HepG2 (cell line): ENCODE results near the gene ABTB2. TPM values are rescaled to one million over a fixed set of nuclear protein-coding genes. Genes with fewer than 3 reads are reported as not detected.

Experiments used
- ATAC-seq: fragments of 200-7000 bp; cut with Tn5 transposase; 3 replicates; pipeline ENCODE4 v1.9.1; 2020; ENCODE audit warnings: mild to moderate bottlenecking, moderate library complexity
- BruUV-seq: library from RNA; stranded (reverse); fragments of 400-500 nt; replicated peaks from 2 replicates; lab custom pipeline; 2021; lab: Mats Ljungman, UMichigan
- CTCF ChIA-PET: fragments of 300-600 bp; formaldehyde crosslinking; extraction: SDS; loops from one replicate; lab custom pipeline; 2021; ENCODE audit warnings: low total read pairs, inconsistent platforms, low intra/inter-chr PET ratio; lab: Yijun Ruan, JAX
- POLR2A ChIA-PET: fragments of 350-600 bp; sonication (Branson Sonifier 250); formaldehyde crosslinking; loops from one replicate; lab custom pipeline; 2020; ENCODE audit warnings: antibody characterized with exemption, inconsistent platforms; lab: Yijun Ruan, JAX
- DNase-seq: peaks from one replicate; pipeline ENCODE4 v3.0.0-alpha.2; 2015; ENCODE audit warnings: low spot score
- FAIRE-seq: peaks from 3 replicates; lab custom pipeline; 2011; peaks lifted over from hg19 to GRCh38; lab: Jason Lieb, UNC
- H2AFZ ChIP-seq: one replicate; pipeline ENCODE4 v1.6.1; 2011; ENCODE audit warnings: low read length, inconsistent platforms
- H3K27ac ChIP-seq: fragments of 300-600 bp; 3 replicates; pipeline ENCODE4 v1.8.0; 2011; ENCODE audit warnings: mixed run types, mild to moderate bottlenecking, mixed read lengths, low read length, inconsistent platforms; ENCODE audit not compliant: insufficient read depth; ENCODE audit errors: extremely low read length
- H3K27me3 ChIP-seq, 2 experiments: fragments of 200-600 bp in 1 of 2; 2 replicates in 1 of 2; 3 replicates in 1 of 2; pipeline versions ENCODE4 v1.6.0 to v1.8.0; 2011; ENCODE audit warnings: low read length in 2 of 2, mild to moderate bottlenecking in 2 of 2, moderate library complexity in 2 of 2, inconsistent platforms in 1 of 2; ENCODE audit not compliant: insufficient read depth in 2 of 2, control insufficient read depth in 1 of 2
- H3K36me3 ChIP-seq, 2 experiments: fragments of 200-600 bp in 1 of 2; replicated peaks in 1 of 2; 2 replicates in 1 of 2; 3 replicates in 1 of 2; pipeline versions ENCODE4 v1.5.1 to v1.8.0; 2011; ENCODE audit warnings: low read length in 2 of 2, inconsistent platforms in 1 of 2; ENCODE audit not compliant: insufficient read depth in 2 of 2, control insufficient read depth in 1 of 2
- H3K4me1 ChIP-seq: 2 replicates; pipeline ENCODE4 v1.5.1; 2012; ENCODE audit warnings: low read length, inconsistent platforms; ENCODE audit not compliant: insufficient read depth
- H3K4me2 ChIP-seq: 2 replicates; pipeline ENCODE4 v1.6.0; 2011; ENCODE audit warnings: low read depth, low read length, inconsistent platforms
- H3K4me3 ChIP-seq, 3 experiments: fragments of 200-600 bp in 1 of 3; sonication (generic), shearing (Covaris generic) in 1 of 3; replicated peaks in 1 of 3; 2 replicates each; pipeline ENCODE4 v1.5.1; 2011 to 2016; ENCODE audit warnings: low read length in 3 of 3, inconsistent platforms in 2 of 3, low read depth in 2 of 3, mild to moderate bottlenecking in 2 of 3, control low read depth in 1 of 3, mixed read lengths in 1 of 3; ENCODE audit not compliant: insufficient read depth in 1 of 3
- H3K79me2 ChIP-seq: one replicate; pipeline ENCODE4 v1.6.1; 2011; ENCODE audit warnings: low read length, inconsistent platforms; ENCODE audit not compliant: insufficient read depth
- H3K9ac ChIP-seq: 2 replicates; pipeline ENCODE4 v1.6.0; 2011; ENCODE audit warnings: mild to moderate bottlenecking, low read depth, low read length, inconsistent platforms; ENCODE audit not compliant: insufficient read depth
- H3K9me3 ChIP-seq: 2 replicates; pipeline ENCODE4 v1.5.1; 2012; ENCODE audit warnings: mild to moderate bottlenecking, low read length
- H4K20me1 ChIP-seq: 2 replicates; pipeline ENCODE4 v1.6.0; 2011; ENCODE audit warnings: inconsistent platforms, mild to moderate bottlenecking, low read length, moderate library complexity; ENCODE audit not compliant: insufficient read depth
- FOXM1 ChIP-seq: sonication (generic); formaldehyde crosslinking; IDR thresholded peaks from 2 replicates; pipeline ENCODE4 v1.5.0; 2020; ENCODE audit warnings: missing genetic modification reagents
- HDAC2 ChIP-seq: sonication (generic); formaldehyde crosslinking; IDR thresholded peaks from 2 replicates; pipeline ENCODE4 v1.4.0; 2020; ENCODE audit warnings: missing genetic modification reagents
- IRF1 ChIP-seq: sonication (generic); formaldehyde crosslinking; IDR thresholded peaks from 2 replicates; pipeline ENCODE4 v1.4.0; 2020; ENCODE audit warnings: low read depth, mild to moderate bottlenecking, missing genetic modification reagents
- MED13 ChIP-seq: sonication (generic); formaldehyde crosslinking; IDR thresholded peaks from 2 replicates; pipeline ENCODE4 v1.5.0; 2020; ENCODE audit warnings: missing genetic modification reagents
- MTERF4 ChIP-seq: sonication (generic); formaldehyde crosslinking; IDR thresholded peaks from 2 replicates; pipeline ENCODE4 v1.8.0; 2023; ENCODE audit warnings: mild to moderate bottlenecking, missing genetic modification reagents
- NONO ChIP-seq, 2 experiments: fragments of 450-650 bp in 1 of 2; sonication (generic) in 1 of 2; formaldehyde crosslinking in 1 of 2; IDR thresholded peaks in 1 of 2; conservative IDR thresholded peaks in 1 of 2; 2 replicates each; pipeline versions ENCODE4 v1.6.1 to v1.8.0; 2017 to 2022; ENCODE audit warnings: mild to moderate bottlenecking in 1 of 2, missing genetic modification reagents in 1 of 2, moderate library complexity in 1 of 2
- SIN3B ChIP-seq: fragments of 150-350 bp; IDR thresholded peaks from 2 replicates; pipeline ENCODE4 v1.6.1; 2014; ENCODE audit warnings: low read length
- SP2 ChIP-seq: sonication (generic); formaldehyde crosslinking; IDR thresholded peaks from 2 replicates; pipeline ENCODE4 v1.5.1; 2020; ENCODE audit warnings: mild to moderate bottlenecking, missing genetic modification reagents
- SRSF4 ChIP-seq: fragments of 200-400 bp; formaldehyde crosslinking; IDR thresholded peaks from one replicate; pipeline ENCODE4 v1.6.1; 2018; ENCODE audit warnings: mild to moderate bottlenecking, low read depth, low read length, moderate library complexity; ENCODE audit not compliant: poor library complexity, severe bottlenecking
- TFE3 ChIP-seq: IDR thresholded peaks from 2 replicates; pipeline ENCODE4 v1.6.1; 2016
- ZFP36L2 ChIP-seq: sonication (generic); formaldehyde crosslinking; IDR thresholded peaks from 2 replicates; pipeline ENCODE4 v1.4.0; 2020; ENCODE audit warnings: missing genetic modification reagents
- ZMYM4 ChIP-seq: sonication (generic); formaldehyde crosslinking; IDR thresholded peaks from 2 replicates; pipeline ENCODE4 v1.8.1; 2023; ENCODE audit warnings: mild to moderate bottlenecking, missing genetic modification reagents
- ZNF354B ChIP-seq: sonication (generic); formaldehyde crosslinking; IDR thresholded peaks from 2 replicates; pipeline ENCODE4 v1.8.0; 2022; ENCODE audit warnings: mild to moderate bottlenecking, missing genetic modification reagents
- ZNF597 ChIP-seq: sonication (generic); formaldehyde crosslinking; IDR thresholded peaks from 2 replicates; pipeline ENCODE4 v1.5.0; 2020; ENCODE audit warnings: missing genetic modification reagents
- ZNF629 ChIP-seq: sonication (generic); formaldehyde crosslinking; conservative IDR thresholded peaks from 2 replicates; pipeline ENCODE4 v1.5.0; 2020; ENCODE audit warnings: missing genetic modification reagents
- ZNF780A ChIP-seq: sonication (generic); formaldehyde crosslinking; IDR thresholded peaks from 2 replicates; pipeline ENCODE4 v1.8.0; 2022; ENCODE audit warnings: mild to moderate bottlenecking, missing genetic modification reagents, moderate library complexity
- ZSCAN30 ChIP-seq: sonication (generic); formaldehyde crosslinking; IDR thresholded peaks from 2 replicates; pipeline ENCODE4 v1.5.0; 2020; ENCODE audit warnings: mild to moderate bottlenecking, missing genetic modification reagents
- WGBS: methylation state at CpG from one replicate; pipeline ENCODE4 v1.1.6; 2017; ENCODE audit warnings: low lambda C conversion rate; 5-methylcytosine and 5-hydroxymethylcytosine counted together
- in situ Hi-C: cut with HindIII; loops from 2 replicates; pipeline ENCODE4 v1.10.0; 2017; ENCODE audit warnings: low pct_unique_long_range_greater_than_20kb; ENCODE audit not compliant: extremely low pct_ligation_motif_present
- intact Hi-C: fragments of 100-400 bp; cut with micrococcal nuclease; formaldehyde crosslinking; loops from one replicate; pipeline ENCODE4 v1.10.0; 2022; ENCODE audit not compliant: unreplicated experiment
- polyA plus RNA-seq, 8 experiments: library from polyadenylated mRNA; depleted of rRNA in 3 of 8; stranded (reverse) in 7 of 8; unstranded in 1 of 8; fragments of >200 nt; fragmentation: Illumina TruSeq in 4 of 8; extraction: Trizol in 4 of 8; gene quantifications; 2 replicates each; pipeline versions ENCODE4 v1.2.1 to v1.2.3, GENCODE V29; 2011 to 2016; ENCODE audit warnings: low read depth in 4 of 8, missing spikeins in 1 of 8, mixed read lengths in 1 of 8; ENCODE audit not compliant: insufficient read depth in 1 of 8
- total RNA-seq, 5 experiments: library from RNA; depleted of rRNA; stranded (reverse); fragments of >200 nt; fragmentation: Illumina TruSeq; extraction: Trizol; gene quantifications; 2 replicates each; pipeline ENCODE4 v1.2.3, GENCODE V29; 2016; ENCODE audit warnings: low read depth in 1 of 5

The ABTB2 gene
- total and polyA plus RNA-seq, 2 of the 13 experiments (the other 11 are each of a cell fraction or from before 2014, with no cell fraction given): 5.1 to 15.4 TPM

- H4K20me1 ChIP-seq: no peaks in the 10 kb centered on the region
- no peak overlapping the region for H3K4me2 ChIP-seq
- POLR2A ChIA-PET: no interaction called here
- no peak for FAIRE-seq
- ATAC-seq: no peak
- CTCF ChIA-PET: no interaction called here
- BruUV-seq: no TSS peak
- no peak overlapping the region for H3K27ac ChIP-seq
- in situ Hi-C loops (no loop called here), intact Hi-C loops (no loop called here)
- H3K9me3 ChIP-seq: no peaks in the 10 kb centered on the region
- no peak overlapping the region for H3K9ac ChIP-seq
- no peak overlapping the region for H3K4me3 ChIP-seq
- TF ChIP-seq NONO (IDR thresholded peaks at IDR 0.05): no peak
- no peak for TF ChIP-seq NONO (CRISPR knock-in tag; conservative IDR thresholded peaks at IDR 0.05)
- TF ChIP-seq ZMYM4 (CRISPR knock-in tag): no peak
- no peak for TF ChIP-seq SRSF4
- TF ChIP-seq MED13: no peak
- TF ChIP-seq ZFP36L2 (CRISPR knock-in tag): no peak
- TF ChIP-seq IRF1 (CRISPR knock-in tag): no peak
- no peak for TF ChIP-seq SP2
- TF ChIP-seq ZNF780A (CRISPR knock-in tag): no peak
- TF ChIP-seq, all 625 proteins: peak for 0
- DNase-seq: no peak
- 100% methylated on average over 1 of the region's 2 CpGs for WGBS
- Histone ChIP-seq H2AFZ (no peak overlapping the region), H3K79me2 (peaks cover 32% of the 10 kb centered on the region), H3K36me3 (no peaks in the 10 kb centered on the region), H3K4me1 (peaks cover 75% of the 10 kb centered on the region), H3K27me3 (no peaks in the 10 kb centered on the region)
Measured at GRCh38 chr11:34329876-34330275, 27.9 kb downstream of the ABTB2 start.

- CTCF ChIA-PET: no interaction called here
- no peak for TF ChIP-seq TFE3
- TF ChIP-seq MTERF4: no peak
- no peak for TF ChIP-seq HDAC2
- TF ChIP-seq ZNF597: no peak
- TF ChIP-seq ZSCAN30 (CRISPR knock-in tag): no peak
- no peak for TF ChIP-seq SIN3B
- no peak for TF ChIP-seq ZNF629 (CRISPR knock-in tag)
- TF ChIP-seq ZNF354B (CRISPR knock-in tag): no peak
- no peak for TF ChIP-seq FOXM1 (CRISPR knock-in tag)
Measured at GRCh38 chr11:34328632-34328910, 29.2 kb downstream of the ABTB2 start.

More at GRCh38 chr11:34328632-34328910, 29.2 kb downstream of the ABTB2 start:
- Histone ChIP-seq H3K9me3 (no peaks in the 10 kb centered on the region), H3K36me3 (no peaks in the 10 kb centered on the region), H2AFZ (no peak overlapping the region), H3K4me1 (peaks cover 63% of the 10 kb centered on the region), H3K27ac (no peak overlapping the region), H3K27me3 (no peaks in the 10 kb centered on the region), H3K9ac (no peak overlapping the region), H3K4me2 (no peak overlapping the region), H3K79me2 (peaks cover 20% of the 10 kb centered on the region), H3K4me3 (no peak overlapping the region), H4K20me1 (no peaks in the 10 kb centered on the region)
- in situ Hi-C loops: no loop called here
- intact Hi-C loops: no loop called here
- no peak for DNase-seq
- no TSS peak for BruUV-seq
- 96% methylated on average over 4 of the region's 4 CpGs for WGBS
- no peak for FAIRE-seq
- POLR2A ChIA-PET: no interaction called here
- no peak for ATAC-seq
